ENCODE measurements around the gene GBP4. TPM values are rescaled to one million over a fixed set of nuclear protein-coding genes. Genes with fewer than 3 reads are reported as not detected.

The GBP4 gene
- total and polyA plus RNA-seq, 5 donors from 2014 or later = 30.9 to 64.4 (median 38.0) TPM

Other genes starting within 250 kb of the GBP4 start
- 16.5 TPM for gene KYAT3, start 206.3 kb downstream of the GBP4 start, total RNA-seq
- 10 to 100 TPM; 20.4 to 32.0 (median 24.4) TPM for gene KYAT3, start 206.3 kb downstream of the GBP4 start, polyA plus RNA-seq
- gene RBMXL1, start 206.3 kb downstream of the GBP4 start, total RNA-seq = 30.3 TPM
- 10 to 100 TPM; 10.6 to 14.0 (median 11.1) TPM for gene RBMXL1, start 206.3 kb downstream of the GBP4 start, polyA plus RNA-seq
- 36.6 TPM for gene GBP3, start 176.1 kb downstream of the GBP4 start, total RNA-seq
- 10 to 100 TPM; 11.7 to 21.8 (median 18.1) TPM for gene GBP3, start 176.1 kb downstream of the GBP4 start, polyA plus RNA-seq
- gene GBP1, start 133.7 kb downstream of the GBP4 start, total RNA-seq = 87.1 TPM
- 100 to 1,000 TPM in 1 of 4 donors, 10 to 100 TPM in 3; 70.4 to 124 (median 93.6) TPM for gene GBP1, start 133.7 kb downstream of the GBP4 start, polyA plus RNA-seq
- 233 TPM for gene GBP2, start 72.8 kb downstream of the GBP4 start, total RNA-seq
- gene GBP2, start 72.8 kb downstream of the GBP4 start, polyA plus RNA-seq = 100 to 1,000 TPM; 189 to 250 (median 234) TPM
- gene GBP7, start 22.9 kb downstream of the GBP4 start, total RNA-seq = 0.20 TPM
- gene GBP7, start 22.9 kb downstream of the GBP4 start, polyA plus RNA-seq = under 1 TPM in 1 of 4 donors, not detected in 3; 0.11 TPM
- 425 TPM for gene GBP5, start 73.9 kb upstream of the GBP4 start, total RNA-seq
- gene GBP5, start 73.9 kb upstream of the GBP4 start, polyA plus RNA-seq = 100 to 1,000 TPM; 201 to 381 (median 293) TPM
- 0.47 TPM for gene GBP6, start 165.1 kb upstream of the GBP4 start, total RNA-seq
- under 1 TPM in 3 of 4 donors, not detected in 1; 0.15 to 0.38 (median 0.30) TPM for gene GBP6, start 165.1 kb upstream of the GBP4 start, polyA plus RNA-seq

Measured in CD4-positive, CD25-positive, alpha-beta regulatory T cell (primary cell).